Femur (tissue), 1 donor: ENCODE data around the gene RPS6KA2.
A peak's percentile ranks its signal among the peaks of the same experiment; 100 is the strongest.
"Not testable (repeated sequence)": the region's sequence is repeated elsewhere in the genome, so short reads cannot be mapped to it uniquely, and the experiment has no call there.

Experiments used
- DNase-seq: peaks from one replicate; pipeline ENCODE4 v3.0.0-alpha.2; 2017

Gene RPS6KA2

DNA sequence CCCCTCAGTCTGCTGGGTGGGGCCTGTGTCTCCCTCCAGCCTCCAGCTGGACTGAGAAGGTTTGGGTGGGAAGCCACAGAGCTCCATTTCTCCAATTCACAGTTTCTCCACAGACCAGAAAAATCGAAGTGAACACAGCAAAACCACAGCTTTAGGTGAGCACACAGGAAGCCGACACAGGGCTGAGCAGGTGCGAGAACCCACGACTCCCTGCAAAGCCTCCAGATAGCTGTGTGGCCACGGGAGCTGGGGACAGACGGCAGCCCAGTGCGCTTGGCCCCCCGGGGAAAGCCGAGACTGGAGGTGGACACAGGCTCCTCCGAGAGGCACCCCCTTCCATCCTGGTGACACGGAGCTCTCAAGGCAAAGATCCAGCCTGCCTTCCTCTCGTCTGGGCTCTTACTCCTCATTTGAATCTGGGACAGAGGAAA, 215.3 kb downstream of the RPS6KA2 start:
- no peak for DNase-seq

- no peak for DNase-seq
Measured at GRCh38 chr6:166411271-166411670, 215.8 kb downstream of the RPS6KA2 start.

DNA sequence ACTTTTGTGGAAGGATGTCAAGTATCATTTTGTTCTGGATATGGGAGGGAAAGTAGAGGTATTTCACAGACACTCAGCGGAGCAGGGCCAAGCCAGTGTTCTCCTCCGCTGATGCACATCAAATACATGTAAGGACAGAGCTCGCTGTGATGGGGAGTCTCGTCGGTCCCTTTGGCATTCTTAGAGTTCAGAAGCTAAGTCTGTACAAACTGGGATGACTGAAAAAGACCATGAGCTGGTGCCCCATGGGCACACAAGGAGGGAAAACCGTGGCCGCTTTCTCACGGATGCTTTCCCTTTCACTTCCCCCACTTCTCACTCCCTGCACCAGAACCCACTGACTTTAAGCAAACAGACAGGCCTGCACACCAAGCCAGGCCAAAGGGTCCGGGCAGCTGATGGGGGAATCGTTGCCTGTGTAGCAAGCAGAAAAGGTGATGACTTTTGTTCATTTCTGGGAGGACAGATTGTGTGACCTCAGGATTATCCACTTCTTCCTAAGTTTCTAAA, 216.6 kb downstream of the RPS6KA2 start:
- no peak for DNase-seq

DNA sequence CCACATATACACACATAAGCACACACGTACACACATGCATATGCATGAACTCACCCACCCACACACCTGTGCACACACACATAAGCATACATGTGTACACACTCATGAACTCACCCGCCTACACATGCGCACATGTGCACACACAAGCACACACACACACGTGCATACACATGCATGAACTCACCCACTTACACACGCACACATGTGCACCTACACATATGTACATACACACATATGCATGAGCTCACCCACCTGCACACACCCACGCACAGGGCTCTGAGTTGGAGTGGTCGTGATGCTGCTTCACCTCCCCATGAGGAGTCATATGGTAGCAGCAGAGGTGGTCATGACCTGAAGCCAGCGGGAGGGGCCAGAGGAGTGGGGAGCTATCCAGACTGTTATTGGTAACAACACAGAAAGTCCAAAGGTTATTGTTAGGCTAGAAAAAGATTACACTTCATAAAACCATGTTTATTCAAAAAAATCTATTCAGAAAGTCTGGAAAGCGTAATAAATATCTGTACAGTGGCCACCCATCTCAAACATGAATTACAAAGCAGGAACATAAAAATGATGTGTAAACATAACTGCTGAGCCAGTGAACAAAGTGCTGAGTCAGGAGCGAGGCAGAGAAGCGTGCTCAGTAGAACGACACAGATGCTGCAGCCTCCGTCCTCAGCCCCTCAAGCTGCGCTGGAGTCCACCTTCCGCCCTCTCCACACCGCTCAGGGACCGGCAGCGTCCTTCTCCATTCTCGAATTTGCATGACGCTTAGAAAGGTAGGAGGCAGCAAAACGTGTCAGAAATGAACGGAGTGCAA, 217.9 kb downstream of the RPS6KA2 start:
- DNase-seq, result no peak

- DNase-seq, result no peak
Measured at GRCh38 chr6:166406197-166406596, 220.9 kb downstream of the RPS6KA2 start.

DNA sequence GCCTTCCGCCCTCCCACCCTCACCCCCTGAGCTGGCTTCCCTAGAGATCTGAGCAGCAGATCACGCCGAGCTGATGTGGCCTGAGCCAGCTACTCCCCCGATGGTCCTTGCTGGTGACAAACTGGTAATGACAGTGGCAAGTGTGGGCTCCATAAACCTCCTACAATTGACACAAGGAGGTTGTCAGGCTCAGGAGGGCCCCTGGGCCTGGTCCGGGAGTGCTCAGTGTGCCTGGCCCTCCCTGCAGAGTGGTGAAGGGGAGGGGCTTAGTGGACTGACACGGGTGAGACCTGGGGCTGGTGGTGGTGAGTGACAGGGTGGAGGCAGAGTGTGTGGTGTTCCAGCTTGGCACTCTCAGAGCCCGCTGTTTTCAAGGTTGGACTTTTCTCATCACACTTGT, 221.7 kb downstream of the RPS6KA2 start:
- no peak for DNase-seq

GRCh38 chr6:166402582-166403277, 224.3 kb downstream of the RPS6KA2 start:
- no peak for DNase-seq

DNA sequence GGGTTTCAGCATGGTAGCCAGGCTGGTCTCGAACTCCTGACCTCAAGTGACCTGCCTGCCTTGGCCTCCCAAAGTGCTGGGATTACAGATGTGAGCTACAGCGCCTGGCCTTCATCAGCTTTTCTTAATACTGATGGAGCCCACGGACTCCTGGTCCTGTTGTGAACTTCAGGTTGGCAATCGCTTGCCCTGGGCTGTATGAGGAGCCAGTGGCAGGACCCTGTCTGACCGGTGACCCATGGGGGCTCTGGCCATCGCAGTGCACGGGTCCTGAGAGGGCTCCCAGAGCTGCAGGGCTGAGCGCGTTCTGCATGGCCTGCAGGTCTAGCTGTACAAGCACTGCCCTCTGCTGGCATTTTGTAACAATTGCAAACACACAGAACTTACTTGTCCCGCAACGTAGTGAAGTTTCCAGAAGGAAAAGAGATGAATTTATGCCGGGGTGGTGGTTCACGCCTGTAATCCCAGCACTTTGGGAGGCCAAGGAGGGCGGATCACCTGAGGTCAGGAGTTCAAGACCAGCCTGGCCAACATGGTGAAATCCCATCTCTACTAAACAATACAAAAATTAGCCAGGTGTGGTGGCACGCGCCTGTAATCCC, 226.3 kb downstream of the RPS6KA2 start:
- DNase-seq, result peak; percentile 71

DNA sequence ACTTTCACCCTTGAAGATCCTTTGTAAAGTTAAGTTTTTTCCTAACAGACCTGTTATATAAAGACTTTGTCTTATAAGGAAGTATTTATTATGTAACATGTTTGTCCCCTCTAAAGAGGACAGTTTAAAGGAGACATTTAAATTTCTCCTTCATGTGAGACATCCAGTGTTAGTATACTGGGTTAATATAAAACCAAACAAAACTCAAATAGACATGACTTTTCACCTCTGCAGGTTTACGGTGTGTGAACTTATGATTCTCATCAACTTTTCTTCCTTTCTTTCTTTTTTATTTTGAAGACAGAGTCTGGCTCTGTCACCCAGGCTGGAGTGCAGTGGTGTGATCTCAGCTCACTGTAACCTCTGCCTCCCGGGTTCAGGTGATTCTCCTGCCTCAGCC, 226.9 kb downstream of the RPS6KA2 start:
- no peak for DNase-seq

GRCh38 chr6:166398348-166398747, 228.7 kb downstream of the RPS6KA2 start:
- no peak for DNase-seq

DNA sequence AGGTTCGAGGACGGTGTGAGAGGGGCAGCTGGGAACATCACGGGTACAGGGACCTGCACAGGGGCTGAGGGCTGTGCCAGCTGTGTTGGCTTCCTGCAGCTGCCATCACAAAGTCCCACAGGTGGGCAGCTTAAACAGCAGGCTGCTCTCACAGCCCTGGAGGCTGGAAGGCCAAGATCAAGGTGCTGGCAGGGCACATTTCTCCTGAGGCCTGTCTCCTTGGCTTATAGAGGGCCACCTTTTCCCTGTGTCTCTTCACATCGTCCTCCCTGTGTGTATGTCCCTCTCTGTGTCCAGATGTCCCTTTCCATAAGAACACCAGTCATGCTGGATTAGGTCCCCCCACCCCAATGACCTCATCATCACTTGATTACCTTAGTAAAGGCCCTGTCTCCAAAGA, 229.2 kb downstream of the RPS6KA2 start:
- DNase-seq, result no peak

- no peak for DNase-seq
Measured at GRCh38 chr6:166395778-166396177, 231.3 kb downstream of the RPS6KA2 start.

DNA sequence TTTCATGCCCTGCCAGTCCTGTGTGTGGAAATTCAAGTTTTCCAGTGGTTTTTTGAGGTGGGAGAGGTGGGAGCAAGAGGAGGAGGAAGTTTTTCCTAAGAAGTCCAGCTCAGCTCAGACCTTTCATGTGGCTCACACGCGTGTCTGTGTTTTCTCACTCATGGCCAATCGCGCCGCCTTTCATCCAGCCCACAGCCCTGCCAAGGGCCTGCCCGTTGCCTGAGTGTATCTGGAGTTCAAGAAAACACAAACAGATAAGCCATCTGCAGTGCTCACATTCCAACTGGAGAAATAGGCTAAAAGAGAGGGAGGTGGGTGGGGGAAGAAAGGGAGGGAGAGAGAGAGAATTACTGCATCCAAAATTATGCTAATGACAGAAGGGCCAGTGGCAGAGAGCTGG, 231.7 kb downstream of the RPS6KA2 start:
- DNase-seq, result no peak

GRCh38 chr6:166394036-166394892, 232.8 kb downstream of the RPS6KA2 start:
- peak; percentile 46 for DNase-seq

GRCh38 chr6:166393535-166393823, 233.6 kb downstream of the RPS6KA2 start:
- no peak for DNase-seq

DNA sequence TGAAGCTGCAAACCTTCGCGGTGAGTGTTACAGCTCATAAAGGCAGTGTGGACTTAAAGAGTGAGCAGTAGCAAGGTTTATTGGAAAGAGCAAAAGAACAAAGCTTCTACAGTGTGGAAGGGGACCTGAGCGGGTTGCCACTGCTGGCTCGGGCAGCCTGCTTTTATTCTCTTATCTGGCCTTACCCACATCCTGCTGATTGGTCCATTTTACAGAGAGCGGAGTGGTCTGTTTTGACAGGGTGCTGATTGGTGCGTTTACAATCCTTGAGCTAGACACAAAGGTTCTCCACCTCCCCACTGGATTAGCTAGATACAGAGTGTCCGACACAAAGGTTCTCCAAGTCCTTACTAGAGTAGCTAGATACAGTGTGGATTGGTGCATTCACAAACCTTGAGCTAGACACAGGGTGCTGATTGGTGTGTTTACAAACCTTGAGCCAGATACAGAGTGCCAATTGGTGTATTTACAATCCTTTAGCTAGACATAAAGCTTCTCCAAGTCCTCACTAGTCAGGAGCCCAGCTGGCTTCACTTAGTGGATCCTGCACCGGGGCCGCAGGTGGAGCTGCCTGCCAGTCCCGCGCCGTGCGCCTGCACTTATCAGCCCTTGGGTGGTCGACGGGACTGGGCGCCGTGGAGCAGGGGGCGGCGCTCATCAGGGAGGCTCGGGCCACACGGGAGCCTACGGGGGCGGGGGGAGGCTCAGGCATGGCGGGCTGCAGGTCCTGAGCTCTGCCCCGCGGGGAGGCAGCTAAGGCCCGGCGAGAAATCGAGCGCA, 234.1 kb downstream of the RPS6KA2 start:
- not testable (repeated sequence) for DNase-seq

GRCh38 chr6:166389119-166389518, 237.9 kb downstream of the RPS6KA2 start:
- DNase-seq, result no peak

DNA sequence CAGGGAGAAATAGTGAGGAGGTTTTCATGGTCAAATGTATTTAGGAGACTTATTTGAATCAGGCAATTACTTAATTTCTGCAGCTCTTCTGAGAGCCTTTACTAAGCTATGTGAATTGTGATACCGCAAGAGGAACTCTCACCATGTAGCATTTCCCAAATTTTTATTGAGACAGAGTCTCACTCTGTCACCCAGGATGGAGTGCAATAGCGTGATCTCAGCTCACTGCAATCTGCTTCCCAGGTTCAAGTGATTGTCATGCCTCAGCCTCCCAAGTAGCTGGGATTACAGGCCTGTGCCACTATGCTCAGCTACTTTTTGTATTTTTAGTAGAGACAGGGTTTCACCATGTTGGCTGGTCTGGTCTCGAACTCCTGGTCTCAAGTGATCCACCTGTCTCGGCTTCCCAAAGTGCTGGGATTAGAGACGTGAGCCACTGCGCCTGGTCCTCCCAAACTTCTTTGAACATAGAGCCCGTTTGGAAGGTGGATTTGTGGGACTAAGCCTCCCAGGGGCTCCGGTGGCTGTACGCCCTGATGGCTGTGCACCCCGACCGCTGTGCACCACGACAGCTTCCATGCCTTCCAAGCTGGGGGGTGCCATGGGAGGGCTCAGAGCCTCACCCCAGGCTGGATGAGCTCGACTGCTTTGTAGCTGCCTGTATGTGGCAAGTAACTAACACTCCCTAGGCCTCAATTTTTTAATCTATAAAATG, 238.6 kb downstream of the RPS6KA2 start:
- no peak for DNase-seq

GRCh38 chr6:166387642-166388289, 239.3 kb downstream of the RPS6KA2 start:
- no peak for DNase-seq

- not testable (repeated sequence) for DNase-seq
Measured at GRCh38 chr6:166387098-166387497, 240.0 kb downstream of the RPS6KA2 start.

GRCh38 chr6:166386111-166386510, 240.9 kb downstream of the RPS6KA2 start:
- DNase-seq, result no peak
